NCI-H1930 (cell line): ENCODE results near the gene FOXB2.

ENCODE experiments used
- DNase-seq, 2 experiments: peaks; one replicate each; lab custom pipeline; 2025; lab: John Stamatoyannopoulos, UW

The FOXB2 gene

GRCh38 chr9:77066388-77066787, 46.9 kb downstream of the FOXB2 start:
- no peak for DNase-seq
